ENCODE data around the gene LCN9.
"Not testable (repeated sequence)": the region's sequence is repeated elsewhere in the genome, so short reads cannot be mapped to it uniquely, and the experiment has no call there.

LCN9 gene

DNA sequence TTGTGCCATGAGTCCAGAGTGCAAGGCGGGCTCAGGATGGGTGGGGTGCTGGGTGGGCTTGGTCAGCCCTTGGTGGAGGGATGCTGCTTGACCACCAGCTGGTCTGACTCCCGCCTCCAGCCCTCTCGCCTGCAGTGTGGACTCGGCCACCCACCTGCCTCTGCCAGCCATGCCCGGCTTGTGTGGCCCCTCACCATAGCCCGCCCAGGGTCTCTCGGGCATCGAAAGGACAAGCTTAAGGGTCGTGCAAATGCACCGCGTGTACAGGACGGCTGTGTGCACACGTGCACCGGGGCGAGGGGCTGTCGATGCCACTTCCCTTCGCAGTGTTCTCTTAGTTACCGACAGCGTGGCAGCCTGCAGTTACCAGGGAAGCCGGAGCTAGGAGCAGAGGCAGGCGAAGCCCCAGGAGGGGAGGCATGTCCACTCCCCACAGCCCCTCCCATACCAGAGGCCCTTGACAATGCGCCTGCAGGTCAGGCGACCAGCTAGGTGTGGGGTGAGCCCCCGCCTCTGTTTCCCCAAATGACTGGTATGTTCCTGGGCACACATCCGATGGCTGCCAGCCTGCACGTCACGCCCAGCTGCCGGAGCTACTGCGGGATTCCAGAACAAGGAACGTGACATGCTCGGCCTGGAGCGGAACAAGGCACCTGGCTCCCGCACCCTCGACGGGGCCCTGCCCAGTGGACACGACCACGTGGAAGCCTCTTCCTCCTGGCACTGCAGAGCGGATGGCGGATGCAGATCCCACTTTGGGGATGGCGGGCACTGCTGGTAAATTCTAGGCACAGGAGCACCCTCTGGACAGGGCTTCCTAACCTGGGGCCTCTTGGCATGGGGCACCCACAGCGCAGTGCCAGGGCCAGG lies 7.8 kb downstream of the LCN9 start:
- no peak for DNase-seq

DNA sequence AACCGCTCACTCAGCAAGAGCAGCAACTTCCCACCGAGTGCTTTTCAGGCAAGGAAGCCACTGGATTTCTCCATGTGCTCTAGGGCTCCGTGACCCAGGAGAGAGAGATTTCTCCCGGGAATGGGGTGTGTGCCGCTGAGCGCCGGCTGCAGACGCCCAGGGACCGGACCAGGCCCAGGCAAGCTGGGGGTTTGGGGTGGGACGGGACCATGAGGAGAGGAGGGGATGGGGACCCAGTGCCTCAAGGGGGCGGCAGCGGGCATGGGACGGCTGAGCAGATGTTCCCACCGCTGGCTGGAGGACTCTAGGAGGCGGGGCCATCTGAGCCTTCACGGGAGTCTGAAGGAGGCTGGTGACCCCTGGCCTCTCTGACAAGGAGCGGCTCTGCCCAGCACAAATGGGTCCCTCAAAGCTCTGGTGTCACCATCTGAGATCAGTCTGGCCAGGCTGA lies 8.5 kb downstream of the LCN9 start:
- DNase-seq, result no peak

DNA sequence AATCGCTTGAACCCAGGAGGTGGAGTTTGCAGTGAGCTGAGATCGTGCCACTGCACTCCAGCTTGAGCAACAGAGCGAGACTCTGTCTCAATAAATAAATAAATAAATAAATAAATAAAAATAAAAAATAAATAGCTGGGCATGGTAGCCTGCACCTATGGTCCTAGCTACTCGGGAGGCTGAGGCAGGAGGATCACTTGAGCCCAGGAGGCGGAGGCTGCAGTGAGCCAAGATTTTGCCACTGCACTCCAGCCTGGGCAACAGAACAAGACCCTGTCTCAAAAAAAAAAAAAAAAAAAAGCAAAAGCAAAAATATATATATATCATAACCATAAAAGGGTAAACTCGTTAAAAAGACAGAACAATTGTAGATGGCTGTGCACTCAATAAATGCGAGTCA lies 9.7 kb downstream of the LCN9 start:
- DNase-seq, result not testable (repeated sequence)

DNA sequence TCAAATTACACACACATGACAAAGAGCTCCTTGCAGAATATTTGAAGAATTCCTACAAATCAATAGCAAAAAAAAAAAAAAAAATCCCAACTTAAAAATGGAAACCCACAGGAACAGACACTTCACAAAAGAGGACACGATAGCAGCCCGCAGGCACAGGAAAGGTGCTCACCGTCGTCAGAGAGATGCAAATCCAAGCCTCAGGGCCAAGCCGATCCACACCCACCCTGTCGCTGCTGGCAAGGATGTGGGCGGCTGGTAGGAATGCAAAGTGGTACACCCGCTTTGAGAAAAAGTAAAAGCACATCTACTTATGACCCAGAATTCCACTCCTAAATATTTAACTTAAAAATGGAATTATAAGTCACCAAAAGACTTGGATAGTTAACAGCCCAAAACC lies 10.8 kb downstream of the LCN9 start:
- DNase-seq, result no peak

- DNase-seq, result no peak
These were observed 11.9 kb downstream of the LCN9 start for GRCh38 chr9:135674977-135675376.

DNA sequence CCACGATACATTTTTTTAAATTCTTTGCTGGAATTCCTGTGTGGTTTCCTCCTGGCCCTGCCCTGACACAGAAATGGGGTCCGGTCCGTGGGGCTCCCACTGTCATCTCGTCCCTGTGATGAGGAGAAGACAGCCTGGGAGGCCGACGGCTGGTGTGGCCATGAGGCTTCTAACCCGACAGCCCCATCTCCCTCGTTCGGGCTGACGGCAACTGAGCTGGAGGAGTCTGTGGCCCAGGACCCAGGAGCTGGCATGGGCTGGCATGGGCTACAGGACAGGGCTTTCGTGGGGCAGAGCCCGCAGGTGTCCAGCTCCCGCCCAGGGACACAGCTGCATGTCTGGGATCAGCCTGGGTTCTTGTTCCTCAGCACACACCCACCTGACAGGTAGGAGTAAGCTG lies 13.8 kb downstream of the LCN9 start:
- no peak for DNase-seq

- DNase-seq, result no peak
These were observed 14.6 kb downstream of the LCN9 start for GRCh38 chr9:135677641-135678168.

- DNase-seq, result no peak
These were observed 15.3 kb downstream of the LCN9 start for GRCh38 chr9:135678236-135679017.

- no peak for DNase-seq
These were observed 16.9 kb downstream of the LCN9 start for GRCh38 chr9:135680056-135680455.

GRCh38 chr9:135681161-135681560 lies 18.1 kb downstream of the LCN9 start:
- no peak for DNase-seq

DNA sequence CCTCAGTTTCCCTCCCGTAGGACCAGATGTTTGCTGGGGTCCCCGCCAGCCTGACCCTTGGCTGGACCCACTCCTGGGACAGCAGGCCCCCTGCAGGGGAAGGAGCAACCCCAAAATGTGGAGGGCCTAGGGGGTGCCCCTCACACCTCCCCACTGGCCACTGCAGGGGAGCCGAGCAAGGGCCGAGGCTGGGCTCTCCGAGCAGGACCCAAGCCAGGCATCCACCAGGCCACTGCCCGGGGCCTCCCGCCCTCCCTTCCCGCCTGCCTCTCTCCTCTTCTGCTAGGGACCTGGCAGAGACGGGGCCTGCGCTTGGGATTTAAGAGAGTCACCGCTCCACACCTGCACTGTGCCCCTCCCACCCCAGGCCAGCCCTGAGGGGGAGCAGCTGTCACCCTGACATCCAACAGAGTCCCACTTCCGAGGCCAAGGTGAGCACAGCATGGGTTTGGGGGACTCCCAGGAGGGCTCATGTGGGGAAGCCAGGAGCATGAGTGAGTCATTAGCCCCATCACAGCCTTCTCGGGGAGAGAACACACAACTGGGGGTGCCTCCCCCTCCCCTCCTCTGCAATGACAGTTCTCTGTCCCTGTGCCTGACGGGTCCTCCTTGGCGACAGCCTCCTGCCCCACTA lies 20.4 kb downstream of the LCN9 start:
- no peak for DNase-seq

- DNase-seq, result no peak
These were observed 21.6 kb downstream of the LCN9 start for GRCh38 chr9:135684691-135685090.

DNA sequence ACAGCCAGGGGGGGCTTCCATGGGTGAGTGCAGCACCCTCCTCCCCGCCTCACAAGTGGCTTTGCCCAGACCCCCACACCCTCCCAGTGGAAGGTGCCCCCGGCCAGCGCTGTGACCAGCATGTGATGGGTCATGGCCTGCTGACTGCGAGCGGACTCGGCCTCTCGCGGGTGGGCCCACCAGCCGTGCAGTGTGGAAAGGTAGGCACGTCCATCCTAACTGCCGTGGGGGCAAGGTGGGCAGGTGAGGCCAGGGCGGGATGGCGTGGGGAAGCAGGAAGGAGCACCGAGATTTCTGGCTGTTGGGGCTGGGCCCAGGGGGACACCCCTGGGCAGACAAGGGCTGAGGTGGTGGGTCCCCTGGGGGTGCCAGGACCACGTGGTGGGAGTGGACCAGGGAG lies 24.1 kb downstream of the LCN9 start:
- DNase-seq, result no peak

- no peak for DNase-seq
These were observed 25.9 kb downstream of the LCN9 start for GRCh38 chr9:135689011-135689410.

DNA sequence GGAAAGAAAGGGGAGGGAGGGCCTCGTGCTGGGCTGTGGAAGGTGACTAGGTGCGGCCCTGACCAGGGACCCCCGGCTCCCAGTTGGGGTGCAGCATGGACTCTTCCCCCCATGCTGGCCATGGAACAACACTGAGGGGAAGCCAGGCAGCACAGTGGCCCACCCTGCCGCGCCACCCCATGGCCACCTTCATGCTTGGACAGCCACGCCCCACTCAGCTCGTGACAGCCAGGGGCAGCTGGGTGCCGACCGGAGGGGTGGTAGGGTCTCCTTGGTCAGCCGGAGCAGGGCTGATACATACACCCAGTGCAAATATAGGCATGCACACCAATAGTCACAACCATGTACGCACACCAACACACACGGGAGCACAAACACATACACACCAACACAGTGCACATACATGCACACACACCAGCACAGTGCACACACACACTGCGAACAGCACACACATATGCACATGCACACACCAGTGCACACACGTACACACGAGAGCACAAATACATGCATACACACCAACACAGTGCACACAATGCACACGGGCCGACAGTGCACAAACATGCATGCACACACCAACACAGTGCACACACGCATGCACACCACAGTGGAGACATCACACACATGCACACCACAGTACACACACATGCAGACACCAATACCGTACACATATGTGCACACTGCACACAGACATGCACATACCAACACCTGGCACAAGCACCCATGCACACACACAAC lies 27.9 kb downstream of the LCN9 start:
- DNase-seq, result no peak

- DNase-seq, result peak in 17 of 56 donors; percentile 10 to 44 (median 20)
These were observed 29.3 kb downstream of the LCN9 start for GRCh38 chr9:135692410-135692809.

- DNase-seq, result peak in 20 of 56 donors; percentile 13 to 69 (median 44)
These were observed 30.2 kb downstream of the LCN9 start for GRCh38 chr9:135693265-135693664.

DNA sequence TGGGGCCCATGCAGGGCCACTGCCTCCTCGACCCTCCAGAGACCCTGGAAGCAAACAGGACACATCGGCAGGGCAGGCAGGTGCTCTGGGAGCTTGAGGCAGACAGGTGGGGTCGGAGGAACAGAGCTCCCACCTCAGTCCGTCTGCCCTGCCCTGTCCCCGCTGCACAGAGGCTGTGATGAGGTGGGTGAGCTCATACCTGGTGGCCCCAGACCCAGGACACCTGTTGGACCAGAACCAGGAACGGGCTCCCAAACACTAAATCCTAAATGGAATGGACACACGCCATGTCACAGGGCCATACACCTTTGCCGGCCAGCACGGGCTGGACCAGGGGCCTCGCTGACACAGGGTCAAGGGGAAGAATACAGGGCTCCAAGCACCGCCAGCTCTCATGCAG lies 30.7 kb downstream of the LCN9 start:
- DNase-seq, result no peak

DNA sequence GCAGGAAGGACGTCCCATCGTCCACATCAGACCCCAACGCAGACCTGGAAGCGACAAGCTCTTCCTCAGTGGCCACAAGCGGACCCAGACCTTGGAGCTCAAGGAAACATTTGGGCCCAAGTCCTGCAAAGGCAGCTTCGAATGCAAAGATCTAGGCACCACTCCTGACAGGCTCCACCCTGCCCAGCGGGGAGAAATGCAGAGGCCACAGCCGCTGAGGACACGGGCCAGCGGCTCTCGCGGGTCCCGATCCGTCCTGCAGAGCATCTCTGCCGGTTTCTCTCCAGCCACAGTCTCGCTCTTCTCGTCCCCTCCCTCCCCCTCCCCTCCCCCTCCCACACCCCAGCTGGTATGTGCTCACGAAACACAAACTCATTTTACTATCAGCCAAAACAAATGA lies 31.3 kb downstream of the LCN9 start:
- no peak for DNase-seq

- DNase-seq, result no peak
These were observed 31.9 kb downstream of the LCN9 start for GRCh38 chr9:135695036-135695435.

DNA sequence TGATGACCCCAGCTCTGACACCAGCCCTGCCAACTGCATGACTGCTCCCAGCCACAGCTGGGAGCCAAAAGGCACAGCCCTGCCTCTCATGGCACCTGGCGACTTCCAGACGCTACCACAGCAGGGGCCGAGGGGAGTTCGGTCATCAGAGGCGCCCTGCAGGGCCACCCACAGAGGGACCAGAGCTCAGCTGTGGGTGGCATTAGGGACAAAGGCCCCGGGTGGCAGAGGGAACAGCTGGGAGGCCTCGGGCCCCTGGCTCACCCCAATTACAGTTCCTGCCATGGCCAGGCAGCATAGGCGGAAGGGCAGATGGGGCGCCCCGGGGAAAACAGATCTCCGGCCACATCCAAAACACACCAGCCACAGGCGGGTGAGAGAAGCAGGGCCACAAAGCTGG lies 32.5 kb downstream of the LCN9 start:
- DNase-seq, result no peak

Data from amygdala (tissue), 56 donors.